B cell (primary cell): ENCODE data around the gene TMEM87B. TPM values are rescaled to one million over a fixed set of nuclear protein-coding genes. Genes with fewer than 3 reads are reported as not detected.

ENCODE experiments used
- ATAC-seq: fragments of 200-7000 bp; cut with Tn5 transposase; one replicate; pipeline ENCODE4 v1.10.0; 2021; ENCODE audit warnings: low read depth, mild to moderate bottlenecking, moderate number of reproducible peaks, moderate library complexity
- CTCF ChIA-PET: fragments of 350-600 bp; sonication (Branson Sonifier 250); formaldehyde crosslinking; loops from one replicate; lab custom pipeline; 2021; ENCODE audit warnings: antibody characterized with exemption, inconsistent platforms; lab: Charles Lee
- POLR2A ChIA-PET: fragments of 350-600 bp; sonication (Branson Sonifier 250); formaldehyde crosslinking; loops from one replicate; lab custom pipeline; 2021; ENCODE audit warnings: antibody characterized with exemption; lab: Charles Lee
- DNase-seq: peaks from one replicate; pipeline ENCODE4 v3.0.0; 2013
- H2AFZ ChIP-seq: 2 replicates; pipeline ENCODE4 v1.6.1; 2012; ENCODE audit warnings: mild to moderate bottlenecking, low read depth, low read length; ENCODE audit not compliant: insufficient read depth, poor library complexity, severe bottlenecking
- H3K27ac ChIP-seq, 2 donors: 1 replicate in 1 of 2; 2 replicates in 1 of 2; pipeline ENCODE4 v1.5.1; 2012 to 2013; ENCODE audit warnings: low read length in 2 of 2, mild to moderate bottlenecking in 2 of 2, moderate library complexity in 1 of 2
- H3K27me3 ChIP-seq, 4 experiments: fragments of 200-600 bp in 1 of 4; sonication (generic) in 1 of 4; replicated peaks in 1 of 4; 1 replicate in 2 of 4; 2 replicates in 2 of 4; pipeline versions ENCODE4 v1.6.1 to v1.7.0; 2013 to 2016; ENCODE audit warnings: low read length in 3 of 4, mild to moderate bottlenecking in 2 of 4, mixed read lengths in 1 of 4, moderate library complexity in 1 of 4; ENCODE audit not compliant: insufficient read depth in 4 of 4, control insufficient read depth in 3 of 4; ENCODE audit errors: control extremely low read depth in 1 of 4
- H3K36me3 ChIP-seq, 2 experiments: replicated peaks in 1 of 2; 1 replicate in 1 of 2; 2 replicates in 1 of 2; pipeline versions ENCODE4 v1.6.1 to v1.7.1; 2013; ENCODE audit warnings: low read length in 1 of 2; ENCODE audit not compliant: insufficient read depth in 2 of 2, control insufficient read depth in 1 of 2; ENCODE audit errors: control extremely low read depth in 1 of 2, extremely low read depth in 1 of 2
- H3K4me1 ChIP-seq, 2 donors: fragments of 200-600 bp in 1 of 2; sonication (generic) in 1 of 2; 1 replicate in 1 of 2; 2 replicates in 1 of 2; pipeline versions ENCODE4 v1.5.1 to v1.6.1; 2013 to 2017; ENCODE audit warnings: low read length in 2 of 2; ENCODE audit not compliant: control insufficient read depth in 2 of 2, insufficient read depth in 2 of 2
- H3K4me2 ChIP-seq: replicated peaks from 2 replicates; pipeline ENCODE3; 2012; ENCODE audit warnings: mild to moderate bottlenecking, low read depth, low read length; ENCODE audit not compliant: poor library complexity, severe bottlenecking
- H3K4me3 ChIP-seq, 5 experiments: fragments of 200-600 bp in 1 of 5; sonication (generic) in 1 of 5; 1 replicate in 3 of 5; 2 replicates in 2 of 5; pipeline versions ENCODE4 v1.5.1 to v1.7.0; 2011 to 2016; ENCODE audit warnings: low read length in 4 of 5, mild to moderate bottlenecking in 4 of 5, low read depth in 2 of 5, control low read depth in 1 of 5, moderate library complexity in 1 of 5; ENCODE audit not compliant: insufficient read depth in 1 of 5; ENCODE audit errors: control extremely low read depth in 1 of 5, extremely low read depth in 1 of 5
- H3K79me2 ChIP-seq: fragments of 200-600 bp; sonication (generic); one replicate; pipeline ENCODE4 v1.6.0; 2016; ENCODE audit warnings: low read length; ENCODE audit not compliant: control insufficient read depth, insufficient read depth
- H3K9ac ChIP-seq: fragments of 200-600 bp; sonication (generic); 2 replicates; pipeline ENCODE4 v1.6.1; 2017; ENCODE audit warnings: mild to moderate bottlenecking, low read length, moderate library complexity
- H3K9me3 ChIP-seq, 3 donors: one replicate each; pipeline versions ENCODE4 v1.6.1 to v1.7.1; 2013; ENCODE audit warnings: low read length in 2 of 3; ENCODE audit not compliant: control insufficient read depth in 2 of 3, insufficient read depth in 1 of 3; ENCODE audit errors: control extremely low read depth in 1 of 3
- H4K20me1 ChIP-seq: 2 replicates; pipeline ENCODE4 v1.6.0; 2012; ENCODE audit warnings: mild to moderate bottlenecking, low read length; ENCODE audit not compliant: insufficient read depth, control insufficient read depth, poor library complexity, severe bottlenecking
- H3K27ac Mint-ChIP-seq: one replicate; pipeline ENCODE4 v1.8.0; 2021; ENCODE audit warnings: mixed read lengths
- H3K27me3 Mint-ChIP-seq: one replicate; pipeline ENCODE4 v1.8.0; 2021; ENCODE audit warnings: mixed read lengths
- H3K4me1 Mint-ChIP-seq: one replicate; pipeline ENCODE4 v1.8.0; 2021; ENCODE audit warnings: mixed read lengths
- H3K4me3 Mint-ChIP-seq: one replicate; pipeline ENCODE4 v1.8.0; 2021; ENCODE audit warnings: mixed read lengths
- H3K9me3 Mint-ChIP-seq: one replicate; pipeline ENCODE4 v1.8.0; 2022; ENCODE audit warnings: mixed read lengths; ENCODE audit not compliant: insufficient read depth
- EZH2 ChIP-seq: IDR thresholded peaks from 2 replicates; pipeline ENCODE4 v1.6.1; 2012; ENCODE audit warnings: borderline replicate concordance, low read depth, mild to moderate bottlenecking, moderate library complexity, low read length; ENCODE audit not compliant: insufficient read depth, poor library complexity, severe bottlenecking
- WGBS: methylation state at CpG from one replicate; pipeline ENCODE4 v1.1.5; 2013; ENCODE audit warnings: missing lambda C conversion rate; ENCODE audit not compliant: insufficient coverage; 5-methylcytosine and 5-hydroxymethylcytosine counted together
- intact Hi-C: fragments of 100-400 bp; cut with micrococcal nuclease; formaldehyde crosslinking; loops from one replicate; pipeline ENCODE4 v1.10.0; 2022
- polyA plus RNA-seq: library from polyadenylated mRNA; depleted of rRNA; stranded (reverse); fragments of >200 nt; gene quantifications from 2 replicates; pipeline ENCODE4 v1.2.3, GENCODE V29; 2012
- total RNA-seq, 2 donors: library from RNA; stranded (reverse); fragments of 120-200 nt in 1 of 2; gene quantifications; 1 replicate in 1 of 2; 2 replicates in 1 of 2; pipeline versions ENCODE4 v1.2.3 to v1.2.4, GENCODE V29; 2013 to 2022
- TF ChIP-seq, protein P1 (sequence below): fragments of 200-600 bp; IDR thresholded peaks from one replicate; pipeline ENCODE4 v1.8.0; 2022; ENCODE audit warnings: antibody characterized with exemption, mild to moderate bottlenecking

The TMEM87B gene
- total and polyA plus RNA-seq, 2 donors (not counting 1 experiment from before 2014, with no cell fraction given), result 9.4 to 21.0 TPM

DNA sequence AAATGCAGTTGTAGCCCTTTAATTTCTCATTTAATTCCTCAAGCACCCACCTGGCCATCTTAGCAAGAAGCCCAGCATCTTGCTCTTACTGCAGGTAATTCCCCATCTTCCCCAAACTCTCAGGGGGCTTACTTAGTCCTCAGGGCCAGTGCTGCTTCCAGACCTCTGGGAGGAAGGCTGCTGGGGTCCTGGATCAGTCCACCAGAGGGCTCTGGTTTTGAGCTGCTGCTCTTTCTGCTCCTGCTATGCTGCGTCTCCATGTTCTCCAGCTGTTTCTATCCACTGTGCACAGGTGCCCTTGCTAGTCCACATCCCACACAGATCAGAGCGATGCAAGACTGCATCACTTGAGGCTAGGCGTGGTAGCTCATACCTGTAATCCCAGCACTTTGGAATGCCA, 34.5 kb upstream of the TMEM87B start:
- POLR2A ChIA-PET, result no interaction called here
- Histone ChIP-seq H3K79me2 (no peaks in the 10 kb centered on the region), H2AFZ (no peak overlapping the region), H3K4me1 (no peaks in the 10 kb centered on the region), H3K27me3 (no peaks in the 10 kb centered on the region), H3K9ac (no peak overlapping the region), H3K27ac (no peak overlapping the region), H3K36me3 (no peaks in the 10 kb centered on the region), H4K20me1 (no peaks in the 10 kb centered on the region), H3K4me3 (no peak overlapping the region), H3K4me2 (no peak overlapping the region), H3K9me3 (no peaks in the 10 kb centered on the region)
- peaks cover 3% of the 10 kb centered on the region for H3K9me3 Mint-ChIP-seq
- DNase-seq (no peak), ATAC-seq (no peak)
- H3K27me3 Mint-ChIP-seq, result peaks cover 25% of the 10 kb centered on the region
- CTCF ChIA-PET, result no interaction called here
- intact Hi-C loops, result no loop called here
- no peak for TF ChIP-seq EZH2
- TF ChIP-seq, protein P1, sequence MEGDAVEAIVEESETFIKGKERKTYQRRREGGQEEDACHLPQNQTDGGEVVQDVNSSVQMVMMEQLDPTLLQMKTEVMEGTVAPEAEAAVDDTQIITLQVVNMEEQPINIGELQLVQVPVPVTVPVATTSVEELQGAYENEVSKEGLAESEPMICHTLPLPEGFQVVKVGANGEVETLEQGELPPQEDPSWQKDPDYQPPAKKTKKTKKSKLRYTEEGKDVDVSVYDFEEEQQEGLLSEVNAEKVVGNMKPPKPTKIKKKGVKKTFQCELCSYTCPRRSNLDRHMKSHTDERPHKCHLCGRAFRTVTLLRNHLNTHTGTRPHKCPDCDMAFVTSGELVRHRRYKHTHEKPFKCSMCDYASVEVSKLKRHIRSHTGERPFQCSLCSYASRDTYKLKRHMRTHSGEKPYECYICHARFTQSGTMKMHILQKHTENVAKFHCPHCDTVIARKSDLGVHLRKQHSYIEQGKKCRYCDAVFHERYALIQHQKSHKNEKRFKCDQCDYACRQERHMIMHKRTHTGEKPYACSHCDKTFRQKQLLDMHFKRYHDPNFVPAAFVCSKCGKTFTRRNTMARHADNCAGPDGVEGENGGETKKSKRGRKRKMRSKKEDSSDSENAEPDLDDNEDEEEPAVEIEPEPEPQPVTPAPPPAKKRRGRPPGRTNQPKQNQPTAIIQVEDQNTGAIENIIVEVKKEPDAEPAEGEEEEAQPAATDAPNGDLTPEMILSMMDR, result no peak
- no peaks in the 10 kb centered on the region for H3K4me1 Mint-ChIP-seq
- no peak overlapping the region for H3K27ac Mint-ChIP-seq
- H3K4me3 Mint-ChIP-seq, result no peak overlapping the region
- WGBS, result 100% methylated on average over 2 of the region's 3 CpGs

DNA sequence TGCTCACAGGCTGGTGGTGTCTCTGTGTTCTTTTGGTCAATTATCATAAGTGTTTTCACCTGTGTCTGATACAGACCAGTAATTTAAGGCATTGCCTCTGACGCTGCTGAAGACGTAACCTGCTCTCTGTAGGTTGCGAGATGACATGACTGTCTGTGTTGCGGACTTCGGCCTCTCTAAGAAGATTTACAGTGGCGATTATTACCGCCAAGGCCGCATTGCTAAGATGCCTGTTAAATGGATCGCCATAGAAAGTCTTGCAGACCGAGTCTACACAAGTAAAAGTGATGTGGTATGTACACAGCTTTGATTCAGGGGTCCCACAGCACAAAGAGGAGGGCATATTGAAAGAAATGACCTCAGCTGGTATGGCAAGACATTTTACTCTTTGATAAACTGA, 33.8 kb upstream of the TMEM87B start:
- Histone ChIP-seq H3K4me1 (no peaks in the 10 kb centered on the region), H3K4me3 (no peak overlapping the region), H3K27ac (no peak overlapping the region), H3K9me3 (no peaks in the 10 kb centered on the region), H3K9ac (no peak overlapping the region), H3K4me2 (no peak overlapping the region), H2AFZ (no peak overlapping the region), H3K79me2 (no peaks in the 10 kb centered on the region), H3K27me3 (no peaks in the 10 kb centered on the region), H4K20me1 (no peaks in the 10 kb centered on the region), H3K36me3 (no peaks in the 10 kb centered on the region)
- 98% methylated on average over 9 of the region's 10 CpGs for WGBS
- intact Hi-C loops, result no loop called here
- ATAC-seq (no peak), DNase-seq (no peak)
- POLR2A ChIA-PET, result no interaction called here
- CTCF ChIA-PET, result no interaction called here
- peaks cover 24% of the 10 kb centered on the region for H3K27me3 Mint-ChIP-seq
- H3K9me3 Mint-ChIP-seq, result peaks cover 3% of the 10 kb centered on the region
- no peaks in the 10 kb centered on the region for H3K4me1 Mint-ChIP-seq
- H3K4me3 Mint-ChIP-seq, result no peak overlapping the region
- TF ChIP-seq EZH2, result no peak
- TF ChIP-seq, protein P1, result no peak
- H3K27ac Mint-ChIP-seq, result no peak overlapping the region
